ENCODE results near the gene FZR1. TPM values are rescaled to one million over a fixed set of nuclear protein-coding genes. Genes with fewer than 3 reads are reported as not detected.
A peak's percentile ranks its signal among the peaks of the same experiment; 100 is the strongest.

Gene FZR1
- total and polyA plus RNA-seq, 9 of the 15 experiments (the other 6 are each of a cell fraction or from before 2014, with no cell fraction given), result 0.18 to 48.0 (median 22.2) TPM

DNA sequence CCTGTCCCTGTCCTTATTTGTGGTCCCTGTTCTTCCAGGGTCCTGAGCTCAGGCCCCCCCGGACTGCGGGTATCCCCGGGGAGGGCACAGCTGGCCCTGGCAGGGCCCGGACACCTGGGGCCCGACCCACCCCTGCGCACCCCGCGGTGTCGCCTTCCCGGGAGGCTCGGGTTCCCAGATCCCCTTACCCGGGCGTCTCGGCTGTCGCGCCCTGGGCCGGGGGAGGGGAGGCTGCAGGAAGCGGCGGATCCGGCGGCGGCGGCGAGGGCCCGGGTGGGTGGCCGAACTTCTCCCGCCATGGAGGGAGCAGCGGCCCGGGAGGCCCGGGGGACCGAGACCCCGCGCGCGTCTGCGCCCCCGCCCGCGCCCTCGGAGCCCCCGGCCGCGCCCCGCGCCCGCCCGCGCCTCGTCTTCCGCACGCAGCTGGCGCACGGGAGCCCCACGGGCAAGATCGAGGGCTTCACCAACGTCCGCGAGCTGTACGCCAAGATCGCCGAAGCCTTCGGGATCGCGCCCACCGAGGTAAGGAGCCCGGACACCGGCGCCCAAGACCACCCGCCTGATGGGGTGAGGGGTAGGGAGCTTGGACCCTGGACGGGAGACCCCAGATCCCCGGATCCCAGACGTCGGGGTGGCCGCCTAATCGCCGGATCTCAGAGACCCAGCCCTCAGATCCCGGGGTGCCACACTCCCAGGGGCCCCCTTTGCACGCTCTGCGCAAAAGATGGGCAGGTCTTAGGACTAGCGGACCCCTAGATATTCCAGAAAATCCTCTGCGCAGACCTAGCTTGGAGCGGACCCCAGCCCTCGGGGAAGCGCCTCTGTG, 79.4 kb downstream of the FZR1 start, which contains the start of gene GIPC3 (continued):
- TF ChIP-seq, protein P1, sequence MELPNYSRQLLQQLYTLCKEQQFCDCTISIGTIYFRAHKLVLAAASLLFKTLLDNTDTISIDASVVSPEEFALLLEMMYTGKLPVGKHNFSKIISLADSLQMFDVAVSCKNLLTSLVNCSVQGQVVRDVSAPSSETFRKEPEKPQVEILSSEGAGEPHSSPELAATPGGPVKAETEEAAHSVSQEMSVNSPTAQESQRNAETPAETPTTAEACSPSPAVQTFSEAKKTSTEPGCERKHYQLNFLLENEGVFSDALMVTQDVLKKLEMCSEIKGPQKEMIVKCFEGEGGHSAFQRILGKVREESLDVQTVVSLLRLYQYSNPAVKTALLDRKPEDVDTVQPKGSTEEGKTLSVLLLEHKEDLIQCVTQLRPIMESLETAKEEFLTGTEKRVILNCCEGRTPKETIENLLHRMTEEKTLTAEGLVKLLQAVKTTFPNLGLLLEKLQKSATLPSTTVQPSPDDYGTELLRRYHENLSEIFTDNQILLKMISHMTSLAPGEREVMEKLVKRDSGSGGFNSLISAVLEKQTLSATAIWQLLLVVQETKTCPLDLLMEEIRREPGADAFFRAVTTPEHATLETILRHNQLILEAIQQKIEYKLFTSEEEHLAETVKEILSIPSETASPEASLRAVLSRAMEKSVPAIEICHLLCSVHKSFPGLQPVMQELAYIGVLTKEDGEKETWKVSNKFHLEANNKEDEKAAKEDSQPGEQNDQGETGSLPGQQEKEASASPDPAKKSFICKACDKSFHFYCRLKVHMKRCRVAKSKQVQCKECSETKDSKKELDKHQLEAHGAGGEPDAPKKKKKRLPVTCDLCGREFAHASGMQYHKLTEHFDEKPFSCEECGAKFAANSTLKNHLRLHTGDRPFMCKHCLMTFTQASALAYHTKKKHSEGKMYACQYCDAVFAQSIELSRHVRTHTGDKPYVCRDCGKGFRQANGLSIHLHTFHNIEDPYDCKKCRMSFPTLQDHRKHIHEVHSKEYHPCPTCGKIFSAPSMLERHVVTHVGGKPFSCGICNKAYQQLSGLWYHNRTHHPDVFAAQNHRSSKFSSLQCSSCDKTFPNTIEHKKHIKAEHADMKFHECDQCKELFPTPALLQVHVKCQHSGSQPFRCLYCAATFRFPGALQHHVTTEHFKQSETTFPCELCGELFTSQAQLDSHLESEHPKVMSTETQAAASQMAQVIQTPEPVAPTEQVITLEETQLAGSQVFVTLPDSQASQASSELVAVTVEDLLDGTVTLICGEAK (IDR thresholded peaks at IDR 0.05), result 0 out of 2 replicates have a peak, but pooled peaks have one; percentile 46
- TF ChIP-seq, protein P1 (CRISPR knock-in tag; IDR thresholded peaks at IDR 0.05), result no peak
- TF ChIP-seq ZNF124 (CRISPR knock-in tag; IDR thresholded peaks at IDR 0.05) (no peak), NFIC (IDR thresholded peaks at IDR 0.05) (no peak; the same call in 1 of the 2 replicates), HMGN3 (IDR thresholded peaks at IDR 0.05; ENCODE audit: borderline replicate concordance, extremely low read depth, insufficient read length, low read depth, low read length) (no peak), HNRNPL (IDR thresholded peaks at IDR 0.05; ENCODE audit: low read depth, low read length) (no peak), PTTG1 (tag; IDR thresholded peaks at IDR 0.05; ENCODE audit: low read depth) (no peak), BHLHE40 (IDR thresholded peaks at IDR 0.05; ENCODE audit: low read length) (no peak), CREM (IDR thresholded peaks at IDR 0.05; ENCODE audit: low read depth) (no peak), HDAC3 (IDR thresholded peaks at IDR 0.05; ENCODE audit: borderline replicate concordance, partially characterized antibody) (no peak)
- TF ChIP-seq, protein P2, sequence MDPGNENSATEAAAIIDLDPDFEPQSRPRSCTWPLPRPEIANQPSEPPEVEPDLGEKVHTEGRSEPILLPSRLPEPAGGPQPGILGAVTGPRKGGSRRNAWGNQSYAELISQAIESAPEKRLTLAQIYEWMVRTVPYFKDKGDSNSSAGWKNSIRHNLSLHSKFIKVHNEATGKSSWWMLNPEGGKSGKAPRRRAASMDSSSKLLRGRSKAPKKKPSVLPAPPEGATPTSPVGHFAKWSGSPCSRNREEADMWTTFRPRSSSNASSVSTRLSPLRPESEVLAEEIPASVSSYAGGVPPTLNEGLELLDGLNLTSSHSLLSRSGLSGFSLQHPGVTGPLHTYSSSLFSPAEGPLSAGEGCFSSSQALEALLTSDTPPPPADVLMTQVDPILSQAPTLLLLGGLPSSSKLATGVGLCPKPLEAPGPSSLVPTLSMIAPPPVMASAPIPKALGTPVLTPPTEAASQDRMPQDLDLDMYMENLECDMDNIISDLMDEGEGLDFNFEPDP (CRISPR knock-in tag; IDR thresholded peaks at IDR 0.05), result no peak
- TF ChIP-seq, protein P3, sequence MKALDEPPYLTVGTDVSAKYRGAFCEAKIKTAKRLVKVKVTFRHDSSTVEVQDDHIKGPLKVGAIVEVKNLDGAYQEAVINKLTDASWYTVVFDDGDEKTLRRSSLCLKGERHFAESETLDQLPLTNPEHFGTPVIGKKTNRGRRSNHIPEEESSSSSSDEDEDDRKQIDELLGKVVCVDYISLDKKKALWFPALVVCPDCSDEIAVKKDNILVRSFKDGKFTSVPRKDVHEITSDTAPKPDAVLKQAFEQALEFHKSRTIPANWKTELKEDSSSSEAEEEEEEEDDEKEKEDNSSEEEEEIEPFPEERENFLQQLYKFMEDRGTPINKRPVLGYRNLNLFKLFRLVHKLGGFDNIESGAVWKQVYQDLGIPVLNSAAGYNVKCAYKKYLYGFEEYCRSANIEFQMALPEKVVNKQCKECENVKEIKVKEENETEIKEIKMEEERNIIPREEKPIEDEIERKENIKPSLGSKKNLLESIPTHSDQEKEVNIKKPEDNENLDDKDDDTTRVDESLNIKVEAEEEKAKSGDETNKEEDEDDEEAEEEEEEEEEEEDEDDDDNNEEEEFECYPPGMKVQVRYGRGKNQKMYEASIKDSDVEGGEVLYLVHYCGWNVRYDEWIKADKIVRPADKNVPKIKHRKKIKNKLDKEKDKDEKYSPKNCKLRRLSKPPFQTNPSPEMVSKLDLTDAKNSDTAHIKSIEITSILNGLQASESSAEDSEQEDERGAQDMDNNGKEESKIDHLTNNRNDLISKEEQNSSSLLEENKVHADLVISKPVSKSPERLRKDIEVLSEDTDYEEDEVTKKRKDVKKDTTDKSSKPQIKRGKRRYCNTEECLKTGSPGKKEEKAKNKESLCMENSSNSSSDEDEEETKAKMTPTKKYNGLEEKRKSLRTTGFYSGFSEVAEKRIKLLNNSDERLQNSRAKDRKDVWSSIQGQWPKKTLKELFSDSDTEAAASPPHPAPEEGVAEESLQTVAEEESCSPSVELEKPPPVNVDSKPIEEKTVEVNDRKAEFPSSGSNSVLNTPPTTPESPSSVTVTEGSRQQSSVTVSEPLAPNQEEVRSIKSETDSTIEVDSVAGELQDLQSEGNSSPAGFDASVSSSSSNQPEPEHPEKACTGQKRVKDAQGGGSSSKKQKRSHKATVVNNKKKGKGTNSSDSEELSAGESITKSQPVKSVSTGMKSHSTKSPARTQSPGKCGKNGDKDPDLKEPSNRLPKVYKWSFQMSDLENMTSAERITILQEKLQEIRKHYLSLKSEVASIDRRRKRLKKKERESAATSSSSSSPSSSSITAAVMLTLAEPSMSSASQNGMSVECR (CRISPR knock-in tag; IDR thresholded peaks at IDR 0.05), result no peak
